Ishikawa (cell line): Measurements from ENCODE around the gene AARSD1.

Source experiments
- CREB1 ChIP-seq: IDR thresholded peaks from 2 replicates; pipeline ENCODE4 v1.6.1; 2012; ENCODE audit warnings: low read depth
- EP300 ChIP-seq: IDR thresholded peaks from 2 replicates; pipeline ENCODE4 v1.6.1; 2012; ENCODE audit warnings: borderline replicate concordance
- FOXM1 ChIP-seq: IDR thresholded peaks from 2 replicates; pipeline ENCODE4 v1.6.1; 2012; ENCODE audit warnings: low read depth, borderline replicate concordance
- MAX ChIP-seq: IDR thresholded peaks from 2 replicates; pipeline ENCODE4 v1.6.1; 2012
- NFIC ChIP-seq: IDR thresholded peaks from 2 replicates; pipeline ENCODE4 v1.6.1; 2012
- RAD21 ChIP-seq: IDR thresholded peaks from 2 replicates; pipeline ENCODE4 v1.6.1; 2012; ENCODE audit warnings: low read depth
- TAF1 ChIP-seq: IDR thresholded peaks from 2 replicates; pipeline ENCODE4 v1.6.1; 2012; ENCODE audit warnings: low read depth, mild to moderate bottlenecking
- YY1 ChIP-seq: IDR thresholded peaks from 2 replicates; pipeline ENCODE4 v1.6.1; 2012; ENCODE audit warnings: low read depth
- TF ChIP-seq, protein P1 (sequence below): IDR thresholded peaks from 2 replicates; pipeline ENCODE4 v1.6.1; 2012; ENCODE audit warnings: low read depth, mild to moderate bottlenecking
- TF ChIP-seq, protein P2 (sequence below): IDR thresholded peaks from 2 replicates; pipeline ENCODE4 v1.6.1; 2012

DNA sequence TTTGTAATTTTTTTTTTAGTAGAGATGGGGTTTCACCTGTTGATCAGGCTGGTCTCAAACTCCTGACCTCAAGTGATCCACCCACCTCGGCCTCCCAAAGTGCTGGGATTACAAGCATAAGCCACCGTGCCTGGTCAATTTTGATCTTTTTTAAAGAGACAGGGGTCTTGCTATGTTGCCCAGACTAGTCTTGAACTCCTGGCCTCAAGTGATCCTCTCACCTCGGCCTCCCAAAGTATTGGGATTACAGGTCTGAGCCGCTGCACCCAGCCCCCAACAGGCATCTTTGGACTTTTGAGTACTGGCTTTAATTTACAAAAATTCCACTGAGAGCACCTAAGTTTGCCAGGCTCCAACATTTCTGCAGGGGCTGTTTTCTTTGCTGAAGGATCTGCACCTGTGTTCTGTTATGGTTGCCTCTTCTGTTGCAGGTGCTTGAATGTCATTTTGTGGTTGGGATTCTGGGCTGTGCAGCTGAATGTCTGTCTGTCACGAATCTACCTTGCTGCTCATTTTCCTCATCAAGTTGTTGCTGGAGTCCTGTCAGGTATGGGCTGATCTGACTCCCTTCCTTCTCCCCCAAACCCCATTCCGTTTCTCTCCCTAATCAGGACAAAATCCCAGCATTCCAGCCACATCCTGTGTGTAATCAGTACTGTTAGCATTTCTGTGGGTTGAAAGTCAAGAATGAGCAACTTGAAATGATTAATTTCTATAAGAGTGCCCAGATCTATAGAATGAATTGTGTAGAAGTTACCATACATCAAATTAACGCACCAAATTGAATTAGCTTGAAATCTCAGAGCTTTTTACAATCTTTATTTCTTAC, 55.2 kb downstream of the AARSD1 start:
- TF ChIP-seq TAF1 (no peak), FOXM1 (no peak), EP300 (no peak), NFIC (no peak), CREB1 (no peak), MAX (no peak), YY1 (no peak), RAD21 (no peak)
- TF ChIP-seq, protein P1, sequence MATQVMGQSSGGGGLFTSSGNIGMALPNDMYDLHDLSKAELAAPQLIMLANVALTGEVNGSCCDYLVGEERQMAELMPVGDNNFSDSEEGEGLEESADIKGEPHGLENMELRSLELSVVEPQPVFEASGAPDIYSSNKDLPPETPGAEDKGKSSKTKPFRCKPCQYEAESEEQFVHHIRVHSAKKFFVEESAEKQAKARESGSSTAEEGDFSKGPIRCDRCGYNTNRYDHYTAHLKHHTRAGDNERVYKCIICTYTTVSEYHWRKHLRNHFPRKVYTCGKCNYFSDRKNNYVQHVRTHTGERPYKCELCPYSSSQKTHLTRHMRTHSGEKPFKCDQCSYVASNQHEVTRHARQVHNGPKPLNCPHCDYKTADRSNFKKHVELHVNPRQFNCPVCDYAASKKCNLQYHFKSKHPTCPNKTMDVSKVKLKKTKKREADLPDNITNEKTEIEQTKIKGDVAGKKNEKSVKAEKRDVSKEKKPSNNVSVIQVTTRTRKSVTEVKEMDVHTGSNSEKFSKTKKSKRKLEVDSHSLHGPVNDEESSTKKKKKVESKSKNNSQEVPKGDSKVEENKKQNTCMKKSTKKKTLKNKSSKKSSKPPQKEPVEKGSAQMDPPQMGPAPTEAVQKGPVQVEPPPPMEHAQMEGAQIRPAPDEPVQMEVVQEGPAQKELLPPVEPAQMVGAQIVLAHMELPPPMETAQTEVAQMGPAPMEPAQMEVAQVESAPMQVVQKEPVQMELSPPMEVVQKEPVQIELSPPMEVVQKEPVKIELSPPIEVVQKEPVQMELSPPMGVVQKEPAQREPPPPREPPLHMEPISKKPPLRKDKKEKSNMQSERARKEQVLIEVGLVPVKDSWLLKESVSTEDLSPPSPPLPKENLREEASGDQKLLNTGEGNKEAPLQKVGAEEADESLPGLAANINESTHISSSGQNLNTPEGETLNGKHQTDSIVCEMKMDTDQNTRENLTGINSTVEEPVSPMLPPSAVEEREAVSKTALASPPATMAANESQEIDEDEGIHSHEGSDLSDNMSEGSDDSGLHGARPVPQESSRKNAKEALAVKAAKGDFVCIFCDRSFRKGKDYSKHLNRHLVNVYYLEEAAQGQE: no peak
- TF ChIP-seq, protein P2, sequence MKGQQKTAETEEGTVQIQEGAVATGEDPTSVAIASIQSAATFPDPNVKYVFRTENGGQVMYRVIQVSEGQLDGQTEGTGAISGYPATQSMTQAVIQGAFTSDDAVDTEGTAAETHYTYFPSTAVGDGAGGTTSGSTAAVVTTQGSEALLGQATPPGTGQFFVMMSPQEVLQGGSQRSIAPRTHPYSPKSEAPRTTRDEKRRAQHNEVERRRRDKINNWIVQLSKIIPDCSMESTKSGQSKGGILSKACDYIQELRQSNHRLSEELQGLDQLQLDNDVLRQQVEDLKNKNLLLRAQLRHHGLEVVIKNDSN: no peak
